ENCODE measurements around the gene UBE3D.

DNA sequence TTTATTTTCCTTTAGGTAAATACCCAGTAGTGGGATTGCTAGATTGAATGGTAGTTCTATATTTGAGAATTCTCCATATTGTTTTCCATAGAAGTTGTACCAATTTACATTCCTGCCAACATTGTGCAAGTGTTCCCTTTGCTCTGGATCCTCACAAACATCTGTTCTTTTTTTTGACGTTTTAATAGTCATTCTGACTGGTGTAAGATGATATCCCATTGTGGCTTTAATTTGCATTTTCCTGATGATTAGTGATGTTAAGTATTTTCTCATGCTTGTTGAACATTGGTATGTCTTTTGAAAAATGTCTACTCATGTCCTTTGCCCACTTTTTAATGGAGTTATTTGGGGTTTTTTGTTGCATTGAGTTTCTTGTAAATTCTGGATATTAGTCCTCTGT lies 85.6 kb downstream of the UBE3D start:
- TF ChIP-seq CTCF (IDR thresholded peaks at IDR 0.05) (no peak), POLR2A (IDR thresholded peaks at IDR 0.05) (no peak)

Measured in sigmoid colon (tissue), 3 donors.